ENCODE measurements around the gene FLVCR2. TPM values are rescaled to one million over a fixed set of nuclear protein-coding genes. Genes with fewer than 3 reads are reported as not detected.
"Not testable (repeated sequence)": the region's sequence is repeated elsewhere in the genome, so short reads cannot be mapped to it uniquely, and the experiment has no call there.

The FLVCR2 gene
- total and polyA plus RNA-seq, 5 donors from 2014 or later = 4.4 to 7.7 (median 5.4) TPM

GRCh38 chr14:75672605-75673192 is 94.3 kb downstream of the FLVCR2 start:
- DNase-seq = no peak
- H3K4me1 Mint-ChIP-seq = peaks cover 0 to 14% (median 9%) of the 10 kb centered on the region in 4 donors
- H3K36me3 Mint-ChIP-seq = peaks cover 42% of the 10 kb centered on the region
- Histone ChIP-seq H3K4me3 (ENCODE audit: low read depth, low read length) (no peak overlapping the region), H3K27ac (ENCODE audit: insufficient read depth, low read length, poor library complexity, severe bottlenecking) (no peak overlapping the region), H3K9me3 (ENCODE audit: control insufficient read depth in 2 of 2, low read length in 2 of 2) (no peaks in the 10 kb centered on the region), H3K4me1 (ENCODE audit: control insufficient read depth, insufficient read depth, low read length, poor library complexity, severe bottlenecking) (no peaks in the 10 kb centered on the region), H3K27me3 (ENCODE audit: control insufficient read depth, insufficient read depth, low read length) (no peaks in the 10 kb centered on the region), H3K36me3 (ENCODE audit: control insufficient read depth, insufficient read depth, low read length) (peaks cover 18% of the 10 kb centered on the region)
- no peaks in the 10 kb centered on the region for H3K27me3 Mint-ChIP-seq
- no peak for ATAC-seq (ENCODE audit: low read depth in 2 of 2)
- no peak overlapping the region for H3K4me3 Mint-ChIP-seq
- H3K27ac Mint-ChIP-seq = no peak overlapping the region
- H3K9me3 Mint-ChIP-seq = peaks cover 0 to 4% (median 2%) of the 10 kb centered on the region in 7 donors

GRCh38 chr14:75673345-75674035 is 95.1 kb downstream of the FLVCR2 start:
- Mint-ChIP-seq H3K27me3 (no peaks in the 10 kb centered on the region), H3K4me1 (peaks cover 0 to 15% (median 9%) of the 10 kb centered on the region in 4 donors), H3K9me3 (peaks cover 0 to 4% (median 0%) of the 10 kb centered on the region in 7 donors), H3K4me3 (no peak overlapping the region), H3K36me3 (peaks cover 42% of the 10 kb centered on the region), H3K27ac (peak overlapping the region in 1 of 3 donors; percentile 38)
- Histone ChIP-seq H3K27ac (ENCODE audit: insufficient read depth, low read length, poor library complexity, severe bottlenecking) (no peak overlapping the region), H3K9me3 (ENCODE audit: control insufficient read depth in 2 of 2, low read length in 2 of 2) (no peaks in the 10 kb centered on the region), H3K4me1 (ENCODE audit: control insufficient read depth, insufficient read depth, low read length, poor library complexity, severe bottlenecking) (no peaks in the 10 kb centered on the region), H3K27me3 (ENCODE audit: control insufficient read depth, insufficient read depth, low read length) (no peaks in the 10 kb centered on the region), H3K36me3 (ENCODE audit: control insufficient read depth, insufficient read depth, low read length) (peaks cover 18% of the 10 kb centered on the region), H3K4me3 (ENCODE audit: low read depth, low read length) (no peak overlapping the region)
- DNase-seq (peak in 1 of 3 donors; percentile 38), ATAC-seq (ENCODE audit: low read depth in 2 of 2) (no peak)

GRCh38 chr14:75675265-75675960 is 97.0 kb downstream of the FLVCR2 start:
- no peak for ATAC-seq (ENCODE audit: low read depth in 2 of 2)
- DNase-seq = no peak
- Histone ChIP-seq H3K27ac (ENCODE audit: insufficient read depth, low read length, poor library complexity, severe bottlenecking) (no peak overlapping the region), H3K4me1 (ENCODE audit: control insufficient read depth, insufficient read depth, low read length, poor library complexity, severe bottlenecking) (no peaks in the 10 kb centered on the region), H3K27me3 (ENCODE audit: control insufficient read depth, insufficient read depth, low read length) (no peaks in the 10 kb centered on the region), H3K36me3 (ENCODE audit: control insufficient read depth, insufficient read depth, low read length) (peaks cover 6% of the 10 kb centered on the region), H3K4me3 (ENCODE audit: low read depth, low read length) (no peak overlapping the region), H3K9me3 (ENCODE audit: control insufficient read depth in 2 of 2, low read length in 2 of 2) (no peaks in the 10 kb centered on the region)
- Mint-ChIP-seq H3K36me3 (peaks cover 33% of the 10 kb centered on the region), H3K4me1 (peaks cover 0 to 15% (median 8%) of the 10 kb centered on the region in 4 donors), H3K9me3 (peaks cover 0 to 4% (median 0%) of the 10 kb centered on the region in 7 donors), H3K4me3 (no peak overlapping the region), H3K27me3 (no peaks in the 10 kb centered on the region), H3K27ac (peak overlapping the region in 1 of 3 donors; percentile 43)

GRCh38 chr14:75685910-75686309 is 107.5 kb downstream of the FLVCR2 start:
- no peaks in the 10 kb centered on the region for H3K4me1 ChIP-seq (ENCODE audit: control insufficient read depth, insufficient read depth, low read length, poor library complexity, severe bottlenecking)
- H3K9me3 ChIP-seq (ENCODE audit: control insufficient read depth in 2 of 2, low read length in 2 of 2) = no peaks in the 10 kb centered on the region
- H3K27me3 Mint-ChIP-seq = no peaks in the 10 kb centered on the region
- ATAC-seq (ENCODE audit: low read depth in 2 of 2) (no peak), DNase-seq (no peak)
- H3K27ac ChIP-seq (ENCODE audit: insufficient read depth, low read length, poor library complexity, severe bottlenecking) = no peak overlapping the region
- peaks cover 48% of the 10 kb centered on the region for H3K36me3 Mint-ChIP-seq
- no peak overlapping the region for H3K27ac Mint-ChIP-seq
- no peak overlapping the region for H3K4me3 ChIP-seq (ENCODE audit: low read depth, low read length)
- no peaks in the 10 kb centered on the region for H3K27me3 ChIP-seq (ENCODE audit: control insufficient read depth, insufficient read depth, low read length)
- no peak overlapping the region for H3K4me3 Mint-ChIP-seq
- H3K4me1 Mint-ChIP-seq = peaks cover 0 to 4% (median under 1%) of the 10 kb centered on the region in 4 donors
- peaks cover 18% of the 10 kb centered on the region for H3K36me3 ChIP-seq (ENCODE audit: control insufficient read depth, insufficient read depth, low read length)
- H3K9me3 Mint-ChIP-seq = no peaks in the 10 kb centered on the region

GRCh38 chr14:75689012-75689411 is 110.6 kb downstream of the FLVCR2 start:
- no peaks in the 10 kb centered on the region for H3K27me3 ChIP-seq (ENCODE audit: control insufficient read depth, insufficient read depth, low read length)
- no peak overlapping the region for H3K27ac ChIP-seq (ENCODE audit: insufficient read depth, low read length, poor library complexity, severe bottlenecking)
- H3K4me1 ChIP-seq (ENCODE audit: control insufficient read depth, insufficient read depth, low read length, poor library complexity, severe bottlenecking) = no peaks in the 10 kb centered on the region
- peaks cover 38% of the 10 kb centered on the region for H3K36me3 ChIP-seq (ENCODE audit: control insufficient read depth, insufficient read depth, low read length)
- Mint-ChIP-seq H3K4me3 (no peak overlapping the region), H3K4me1 (peaks cover 0 to 2% (median 0%) of the 10 kb centered on the region in 4 donors), H3K9me3 (peaks cover 0 to 3% (median 0%) of the 10 kb centered on the region in 7 donors), H3K27ac (no peak overlapping the region), H3K27me3 (no peaks in the 10 kb centered on the region), H3K36me3 (peaks cover 50% of the 10 kb centered on the region)
- no peak for DNase-seq
- ATAC-seq (ENCODE audit: low read depth in 2 of 2) = no peak
- no peak overlapping the region for H3K4me3 ChIP-seq (ENCODE audit: low read depth, low read length)
- no peaks in the 10 kb centered on the region for H3K9me3 ChIP-seq (ENCODE audit: control insufficient read depth in 2 of 2, low read length in 2 of 2)

GRCh38 chr14:75690010-75690409 is 111.6 kb downstream of the FLVCR2 start:
- Mint-ChIP-seq H3K27me3 (no peaks in the 10 kb centered on the region), H3K4me1 (peaks cover 0 to 2% (median 0%) of the 10 kb centered on the region in 4 donors), H3K9me3 (peaks cover 0 to 4% (median 0%) of the 10 kb centered on the region in 7 donors), H3K36me3 (peaks cover 52% of the 10 kb centered on the region), H3K27ac (peak overlapping the region in 1 of 3 donors; percentile 14), H3K4me3 (no peak overlapping the region)
- Histone ChIP-seq H3K4me1 (ENCODE audit: control insufficient read depth, insufficient read depth, low read length, poor library complexity, severe bottlenecking) (no peaks in the 10 kb centered on the region), H3K27me3 (ENCODE audit: control insufficient read depth, insufficient read depth, low read length) (no peaks in the 10 kb centered on the region), H3K9me3 (ENCODE audit: control insufficient read depth in 2 of 2, low read length in 2 of 2) (no peaks in the 10 kb centered on the region), H3K36me3 (ENCODE audit: control insufficient read depth, insufficient read depth, low read length) (peaks cover 36% of the 10 kb centered on the region), H3K27ac (ENCODE audit: insufficient read depth, low read length, poor library complexity, severe bottlenecking) (no peak overlapping the region), H3K4me3 (ENCODE audit: low read depth, low read length) (no peak overlapping the region)
- DNase-seq = no peak
- ATAC-seq (ENCODE audit: low read depth in 2 of 2) = no peak

GRCh38 chr14:75695025-75695424 is 116.6 kb downstream of the FLVCR2 start:
- not testable (repeated sequence) for H3K27me3 Mint-ChIP-seq; H3K4me3 Mint-ChIP-seq; H3K9me3 Mint-ChIP-seq; H3K27me3 ChIP-seq (ENCODE audit: control insufficient read depth, insufficient read depth, low read length); DNase-seq; H3K27ac Mint-ChIP-seq; H3K9me3 ChIP-seq (ENCODE audit: control insufficient read depth in 2 of 2, low read length in 2 of 2); H3K4me1 ChIP-seq (ENCODE audit: control insufficient read depth, insufficient read depth, low read length, poor library complexity, severe bottlenecking); ATAC-seq (ENCODE audit: low read depth in 2 of 2); H3K27ac ChIP-seq (ENCODE audit: insufficient read depth, low read length, poor library complexity, severe bottlenecking); H3K4me1 Mint-ChIP-seq; H3K4me3 ChIP-seq (ENCODE audit: low read depth, low read length)
- peaks cover 40% of the 10 kb centered on the region for H3K36me3 ChIP-seq (ENCODE audit: control insufficient read depth, insufficient read depth, low read length)
- peaks cover 73% of the 10 kb centered on the region for H3K36me3 Mint-ChIP-seq
